Adrenal gland (tissue), 5 donors: ENCODE measurements around the gene DYNC1LI1.

Source experiments
- CTCF ChIP-seq, 6 experiments: fragments of 450-650 bp in 4 of 6; fragments of 200-600 bp in 2 of 6; sonication (generic) in 1 of 6; IDR thresholded peaks; 1 replicate in 5 of 6; 2 replicates in 1 of 6; pipeline versions ENCODE4 v1.5.1 to v1.8.0; 2016 to 2021; ENCODE audit warnings: antibody characterized with exemption in 6 of 6, mild to moderate bottlenecking in 2 of 6, moderate library complexity in 1 of 6
- POLR2A ChIP-seq, 2 donors: fragments of 450-650 bp; IDR thresholded peaks; one replicate each; pipeline ENCODE4 v1.6.1; 2017; ENCODE audit warnings: antibody characterized with exemption in 2 of 2, mild to moderate bottlenecking in 2 of 2, moderate library complexity in 1 of 2
- donor health status: DM: no; HTN: no; CAD: no.

DNA sequence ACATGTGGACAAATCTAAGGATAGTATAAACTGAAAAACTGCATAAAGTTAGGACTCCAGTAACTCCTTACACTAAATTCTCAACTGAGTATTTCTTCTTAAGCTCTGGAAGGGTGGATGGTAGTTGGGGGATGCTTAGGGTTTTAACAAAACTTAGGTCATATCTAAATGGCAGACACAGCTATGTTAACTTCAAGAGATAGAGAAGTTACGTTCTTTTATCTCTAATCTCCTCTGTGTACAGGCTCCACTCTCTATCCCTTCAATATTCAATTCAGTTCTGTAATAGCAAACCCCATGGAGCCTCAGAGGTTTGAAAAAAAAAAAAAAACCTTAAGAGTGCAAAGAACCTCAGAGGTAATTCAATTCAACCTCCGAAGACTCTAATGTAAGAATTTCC, 71.1 kb downstream of the DYNC1LI1 start:
- TF ChIP-seq POLR2A (IDR thresholded peaks at IDR 0.05) (no peak), CTCF (IDR thresholded peaks at IDR 0.05) (no peak)
